22Rv1 (cell line): ENCODE data around the gene MEF2A.

ENCODE experiments used
- H3K27ac ChIP-seq: fragments of 450-650 bp; 2 replicates; pipeline ENCODE4 v1.5.1; 2017
- ZFX ChIP-seq: fragments of 450-650 bp; IDR thresholded peaks from 2 replicates; pipeline ENCODE4 v1.6.1; 2017; ENCODE audit warnings: antibody characterized with exemption, borderline replicate concordance
- TF ChIP-seq, protein P1 (sequence below): fragments of 450-650 bp; IDR thresholded peaks from 2 replicates; pipeline ENCODE4 v1.5.1; 2017; ENCODE audit warnings: mild to moderate bottlenecking

Gene MEF2A

GRCh38 chr15:99616129-99616528, 50.3 kb downstream of the MEF2A start:
- no peak overlapping the region for H3K27ac ChIP-seq
- no peak for TF ChIP-seq ZFX
- TF ChIP-seq, protein P1, sequence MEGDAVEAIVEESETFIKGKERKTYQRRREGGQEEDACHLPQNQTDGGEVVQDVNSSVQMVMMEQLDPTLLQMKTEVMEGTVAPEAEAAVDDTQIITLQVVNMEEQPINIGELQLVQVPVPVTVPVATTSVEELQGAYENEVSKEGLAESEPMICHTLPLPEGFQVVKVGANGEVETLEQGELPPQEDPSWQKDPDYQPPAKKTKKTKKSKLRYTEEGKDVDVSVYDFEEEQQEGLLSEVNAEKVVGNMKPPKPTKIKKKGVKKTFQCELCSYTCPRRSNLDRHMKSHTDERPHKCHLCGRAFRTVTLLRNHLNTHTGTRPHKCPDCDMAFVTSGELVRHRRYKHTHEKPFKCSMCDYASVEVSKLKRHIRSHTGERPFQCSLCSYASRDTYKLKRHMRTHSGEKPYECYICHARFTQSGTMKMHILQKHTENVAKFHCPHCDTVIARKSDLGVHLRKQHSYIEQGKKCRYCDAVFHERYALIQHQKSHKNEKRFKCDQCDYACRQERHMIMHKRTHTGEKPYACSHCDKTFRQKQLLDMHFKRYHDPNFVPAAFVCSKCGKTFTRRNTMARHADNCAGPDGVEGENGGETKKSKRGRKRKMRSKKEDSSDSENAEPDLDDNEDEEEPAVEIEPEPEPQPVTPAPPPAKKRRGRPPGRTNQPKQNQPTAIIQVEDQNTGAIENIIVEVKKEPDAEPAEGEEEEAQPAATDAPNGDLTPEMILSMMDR, result no peak

GRCh38 chr15:99616773-99617342, 51.1 kb downstream of the MEF2A start:
- TF ChIP-seq, protein P1, result no peak
- no peak for TF ChIP-seq ZFX
- H3K27ac ChIP-seq, result no peak overlapping the region

DNA sequence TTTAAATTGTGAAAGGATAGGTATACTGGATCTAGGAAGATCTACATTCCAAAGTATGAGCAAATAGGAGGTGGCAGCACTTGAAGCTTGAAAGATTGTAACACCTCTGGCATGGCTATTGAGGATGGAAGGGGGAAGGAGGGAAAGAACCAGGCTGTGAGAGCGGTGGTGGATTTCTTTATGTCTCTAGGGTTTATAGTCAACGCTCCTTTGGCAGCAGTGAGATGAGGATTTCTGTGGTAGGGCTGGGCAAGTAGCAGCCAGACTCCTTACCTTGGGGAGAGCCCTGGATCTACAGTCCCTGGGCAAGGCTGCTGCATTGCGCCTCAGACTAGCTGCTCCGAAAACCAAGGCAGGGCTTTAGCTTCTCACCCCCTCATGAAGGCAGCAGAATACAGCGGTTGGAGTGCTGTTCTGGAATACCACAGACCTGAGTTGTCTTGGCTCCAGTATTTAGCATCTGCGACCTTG, 53.2 kb downstream of the MEF2A start:
- TF ChIP-seq, protein P1, result no peak
- no peak for TF ChIP-seq ZFX
- no peak overlapping the region for H3K27ac ChIP-seq

DNA sequence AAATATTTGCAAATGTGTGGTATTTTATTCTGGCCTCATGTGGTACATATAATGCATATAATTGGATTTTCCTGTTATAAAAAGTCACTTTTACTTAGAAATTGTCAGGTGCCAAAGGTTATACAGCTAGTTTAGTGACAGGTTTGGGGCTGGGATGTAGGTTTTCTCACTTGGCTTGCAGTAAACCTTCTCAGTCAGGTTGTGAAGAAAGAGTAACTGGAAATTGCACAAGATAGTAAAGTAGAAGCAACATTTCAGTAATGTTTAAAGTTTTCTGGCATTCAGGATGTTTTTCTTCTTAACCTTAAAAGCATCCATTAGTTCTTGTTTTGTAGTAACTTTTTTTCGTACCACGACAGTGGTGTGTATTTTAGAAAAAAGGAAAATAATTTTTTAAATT, 53.9 kb downstream of the MEF2A start:
- TF ChIP-seq, protein P1, result no peak
- TF ChIP-seq ZFX, result no peak
- no peak overlapping the region for H3K27ac ChIP-seq

DNA sequence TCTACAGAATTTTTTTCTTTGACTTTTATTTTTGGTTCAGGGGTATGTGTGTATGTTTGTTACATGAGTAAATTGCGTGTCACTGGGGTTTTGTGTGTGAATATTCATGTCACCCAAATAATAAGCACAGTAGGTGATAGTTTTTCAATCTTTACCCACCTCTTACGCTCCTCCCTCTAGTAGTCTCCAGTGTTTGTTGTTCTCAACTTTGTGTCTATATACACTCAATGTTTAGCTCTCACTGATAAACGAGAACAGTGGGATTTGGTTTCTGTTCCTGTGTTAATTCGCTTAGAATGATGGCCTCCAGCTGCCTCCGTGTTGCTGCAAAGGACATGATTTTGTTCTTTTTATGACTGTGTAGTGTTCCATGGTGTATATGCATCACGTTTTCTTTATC, 54.4 kb downstream of the MEF2A start:
- TF ChIP-seq ZFX, result no peak
- TF ChIP-seq, protein P1, result no peak
- H3K27ac ChIP-seq, result no peak overlapping the region

DNA sequence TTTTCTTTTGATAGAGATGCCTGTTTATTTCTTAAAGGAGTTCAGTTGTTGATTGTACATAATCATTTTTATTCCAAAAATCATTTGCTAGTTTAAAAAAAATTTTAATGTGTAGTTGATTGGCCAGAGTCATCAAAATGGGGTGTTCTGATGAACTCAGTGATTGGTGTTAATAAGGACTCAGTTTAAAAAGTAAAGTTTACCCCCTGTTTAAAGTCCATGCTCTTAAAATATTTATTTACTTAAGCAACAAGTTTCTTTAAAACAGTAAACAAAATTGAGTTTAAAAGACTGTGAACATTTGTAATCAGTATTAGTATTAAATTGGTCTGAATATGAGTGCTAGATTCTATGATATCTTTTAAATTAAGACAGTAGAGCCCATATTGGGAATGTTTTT, 56.0 kb downstream of the MEF2A start:
- H3K27ac ChIP-seq, result no peak overlapping the region
- no peak for TF ChIP-seq ZFX
- TF ChIP-seq, protein P1, result no peak

DNA sequence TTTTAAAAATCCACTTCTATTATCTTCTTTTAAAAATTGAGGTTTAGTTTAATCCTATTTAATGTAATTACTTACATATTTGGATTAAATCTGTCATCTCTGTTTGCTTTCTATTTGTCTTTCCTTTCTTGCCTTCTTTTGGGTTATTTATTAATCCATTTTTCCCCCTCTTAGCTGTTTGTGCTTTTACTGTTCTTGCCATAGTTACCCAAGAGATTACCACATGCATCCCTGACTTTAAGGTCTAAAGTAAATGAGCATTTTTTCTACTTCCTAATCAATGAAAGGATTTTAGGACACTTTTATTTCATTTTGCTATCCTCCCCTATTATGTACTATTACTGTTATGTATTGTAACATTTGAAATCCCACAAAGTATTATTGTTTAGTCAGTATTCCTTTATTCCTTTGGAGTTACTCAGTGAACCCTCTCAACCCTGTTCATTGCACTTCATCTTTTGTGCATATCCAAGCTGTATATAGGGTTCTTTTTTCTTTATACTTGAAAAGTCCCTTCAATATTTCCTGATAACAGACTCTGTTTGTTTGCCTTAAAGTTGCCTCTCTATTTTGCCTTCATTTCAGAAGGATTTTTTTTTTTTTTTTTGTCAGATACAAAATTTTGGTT, 62.7 kb downstream of the MEF2A start:
- no peak overlapping the region for H3K27ac ChIP-seq
- TF ChIP-seq, protein P1, result no peak
- TF ChIP-seq ZFX, result no peak
